HG03280 (cell line): Measurements from ENCODE around the gene SEPSECS.
A peak's percentile ranks its signal among the peaks of the same experiment; 100 is the strongest.

Source experiments
- ATAC-seq: cut with Tn5 transposase; IDR thresholded peaks from one replicate; pipeline ENCODE4 v1.9.1; 2021; ENCODE audit warnings: mild to moderate bottlenecking, moderate library complexity; ENCODE audit not compliant: unreplicated experiment

SEPSECS gene

DNA sequence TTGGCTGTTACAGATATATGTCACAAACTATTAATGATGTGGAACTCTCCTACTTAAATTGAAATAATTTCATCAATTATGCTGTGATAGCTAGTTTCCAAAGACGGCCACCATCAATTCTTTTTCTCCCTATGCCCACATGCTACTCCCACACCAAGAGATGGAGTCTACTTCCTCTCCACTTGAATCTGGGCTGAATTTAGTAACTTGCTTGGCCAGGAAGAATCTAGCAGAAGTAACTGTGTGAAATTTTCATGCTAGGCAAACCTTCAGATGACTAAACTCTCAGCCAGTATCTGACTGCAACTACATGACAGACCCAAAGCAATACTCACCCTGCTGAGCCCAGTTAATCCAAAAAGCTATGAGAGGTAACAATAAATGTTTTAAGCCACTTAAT is 3.2 kb downstream of the SEPSECS start:
- ATAC-seq, result no peak

DNA sequence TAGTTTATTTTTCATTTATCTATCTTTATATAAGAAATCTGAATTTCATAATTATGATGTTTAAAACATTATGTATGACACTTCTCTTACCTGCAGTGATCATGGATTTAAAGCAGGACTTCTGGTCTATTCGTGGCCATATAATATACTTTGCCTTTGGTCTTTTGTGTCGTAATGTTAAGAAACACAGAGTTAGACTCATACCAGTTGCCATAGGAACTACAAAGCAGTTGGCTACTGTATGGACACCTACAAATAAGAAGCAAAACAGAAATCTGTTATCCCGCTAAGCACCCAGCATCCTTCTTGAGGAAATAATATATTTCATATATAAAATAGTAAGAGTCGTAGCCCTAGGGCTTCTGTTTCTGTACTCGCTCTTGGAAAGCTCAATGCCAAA is 4.3 kb downstream of the SEPSECS start:
- no peak for ATAC-seq

DNA sequence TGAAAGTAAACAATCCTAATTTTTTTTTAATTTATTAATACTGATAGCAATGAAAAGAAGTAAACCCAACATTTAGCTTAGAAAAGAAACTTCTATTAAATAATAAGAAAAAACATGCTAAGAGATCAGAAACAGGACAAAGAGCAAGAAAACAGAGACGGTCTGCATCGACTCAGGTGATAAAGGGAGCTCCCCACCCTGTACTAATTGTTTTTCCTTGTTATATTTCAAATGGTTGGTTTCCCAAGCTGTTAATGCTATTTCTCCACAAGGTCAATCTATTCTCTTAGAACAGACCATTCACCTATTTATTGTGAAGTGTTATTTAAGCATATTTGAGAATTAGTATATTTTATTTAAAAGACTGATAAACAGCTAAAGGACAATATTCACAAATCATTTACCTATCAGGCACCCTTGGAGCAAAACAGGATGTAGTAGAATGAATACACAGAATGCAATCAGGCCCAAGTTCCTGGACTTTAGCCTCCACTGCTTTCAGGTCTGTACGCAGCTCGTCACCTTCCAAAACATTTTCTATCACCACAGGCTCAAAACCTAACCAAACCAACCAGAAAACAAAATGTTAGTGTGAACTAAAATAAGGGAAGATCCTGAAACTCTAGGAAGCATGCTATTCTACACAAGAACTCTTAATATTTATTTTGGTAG is 5.5 kb downstream of the SEPSECS start:
- no peak for ATAC-seq

DNA sequence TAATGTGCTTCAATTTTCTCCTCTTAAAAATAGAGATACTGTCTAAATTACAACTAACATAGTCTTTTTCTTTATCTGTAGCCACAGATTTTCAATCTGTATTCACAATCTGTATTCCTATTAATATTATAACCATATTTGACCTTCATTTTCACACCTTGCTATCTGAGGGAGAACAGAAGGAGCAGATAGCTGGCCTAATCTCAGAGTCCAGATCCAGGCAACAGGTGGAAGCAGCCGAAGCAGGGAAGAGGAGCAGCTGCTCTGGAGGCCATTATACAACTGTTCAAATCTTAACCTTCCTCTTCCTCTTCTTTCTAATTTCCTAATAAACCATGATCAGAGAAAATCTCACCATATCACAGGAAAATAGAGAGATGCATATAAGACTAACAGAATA is 14.2 kb downstream of the SEPSECS start:
- no peak for ATAC-seq

DNA sequence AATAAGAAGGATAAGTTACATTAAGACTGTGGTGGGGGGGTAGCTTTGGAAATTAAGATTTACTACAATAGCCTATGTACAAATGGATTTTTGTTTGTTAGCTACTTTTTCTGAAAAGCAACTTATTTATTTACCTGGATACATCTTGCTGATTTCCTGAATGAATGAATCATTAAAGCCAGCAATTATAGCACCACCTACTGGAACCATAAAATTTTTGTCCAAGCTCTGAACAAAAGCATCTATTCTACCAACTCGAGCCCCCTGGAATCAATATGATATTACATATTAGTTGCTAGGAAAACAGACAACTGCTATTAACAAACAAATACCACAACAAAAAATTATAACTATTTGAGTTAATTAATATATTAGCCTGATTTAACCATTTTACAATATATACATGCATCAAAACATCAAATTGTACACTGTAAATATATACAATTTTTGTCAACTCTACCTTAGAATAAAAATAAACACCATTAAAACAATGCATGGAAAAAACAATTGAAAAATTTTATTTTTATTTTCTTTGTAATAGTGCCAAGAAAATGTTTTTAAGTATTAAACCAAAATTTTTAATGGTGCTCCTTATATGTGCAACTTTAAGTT is 15.3 kb downstream of the SEPSECS start:
- ATAC-seq, result no peak

DNA sequence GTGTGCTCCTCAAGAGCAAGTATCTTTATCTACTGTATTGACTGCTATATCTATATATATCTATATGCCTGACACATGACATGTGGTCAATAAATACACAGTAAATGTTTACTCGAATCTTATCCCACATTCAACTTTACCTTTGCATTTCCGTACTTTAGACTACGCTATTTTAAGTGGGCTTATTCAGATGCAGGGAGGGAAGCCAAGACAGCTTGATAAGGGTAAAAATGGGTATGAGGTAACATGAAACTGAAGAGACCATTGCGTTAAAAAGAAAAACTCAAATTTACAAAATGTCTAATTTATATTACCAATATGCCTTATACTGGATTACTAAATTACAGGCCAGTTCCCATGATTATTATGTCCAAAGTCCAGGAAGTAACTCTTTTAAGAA is 17.8 kb downstream of the SEPSECS start:
- ATAC-seq, result no peak

DNA sequence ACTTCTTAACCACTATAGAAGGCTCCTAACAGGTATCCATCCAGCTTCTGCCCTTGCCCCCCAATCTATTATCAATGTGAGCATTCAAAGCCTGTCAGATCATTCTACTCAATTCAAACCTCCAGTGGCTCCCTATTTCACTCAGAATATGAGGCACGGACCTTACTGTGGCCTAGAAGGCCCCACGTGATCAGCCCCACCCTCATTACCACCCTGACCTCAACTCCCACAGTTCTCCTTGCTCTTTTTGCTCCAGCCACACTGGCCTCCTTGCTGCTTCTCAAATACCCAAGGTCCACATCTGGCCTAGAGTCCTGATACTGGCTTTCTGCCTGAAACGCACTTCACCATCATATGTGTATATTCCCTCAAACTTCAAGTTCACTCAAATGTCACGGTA is 18.7 kb downstream of the SEPSECS start:
- ATAC-seq, result no peak

DNA sequence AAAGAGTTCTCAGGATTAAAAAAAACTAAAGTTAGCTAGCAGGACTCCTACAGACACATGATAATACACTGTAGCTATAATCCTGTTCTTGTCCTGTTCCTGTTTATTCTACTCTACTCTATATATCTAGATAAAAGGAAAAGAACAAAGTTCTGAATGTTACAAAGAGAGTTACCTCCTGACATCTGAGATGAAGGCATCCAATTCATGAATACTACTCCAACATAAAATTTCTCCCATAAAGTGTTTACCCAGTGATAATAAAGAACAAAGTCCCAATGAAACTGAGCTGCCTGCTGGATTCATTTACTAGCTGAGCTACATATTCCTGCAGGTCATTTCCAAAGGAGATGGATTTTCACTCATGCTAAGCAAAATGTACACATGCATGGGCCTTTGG is 27.1 kb downstream of the SEPSECS start:
- no peak for ATAC-seq

DNA sequence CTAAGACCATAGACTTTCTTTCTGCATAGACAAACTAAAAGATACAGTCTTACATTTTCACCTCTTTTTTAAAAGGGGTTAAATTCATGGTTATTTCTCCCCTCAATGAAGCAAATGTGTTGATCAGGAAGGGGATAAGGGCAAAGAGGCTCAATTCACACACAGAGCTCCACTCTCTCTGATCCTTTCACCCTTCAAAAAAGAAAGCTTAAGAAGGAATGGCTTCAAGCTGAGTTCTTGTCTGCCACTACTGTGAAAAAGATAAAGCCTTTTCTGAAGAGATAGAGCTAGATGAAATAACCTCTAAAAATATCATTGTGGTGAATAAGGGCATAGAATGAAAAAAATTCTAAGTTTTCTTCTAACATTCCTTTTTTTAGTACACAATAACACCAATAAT is 28.3 kb downstream of the SEPSECS start:
- ATAC-seq, result no peak

DNA sequence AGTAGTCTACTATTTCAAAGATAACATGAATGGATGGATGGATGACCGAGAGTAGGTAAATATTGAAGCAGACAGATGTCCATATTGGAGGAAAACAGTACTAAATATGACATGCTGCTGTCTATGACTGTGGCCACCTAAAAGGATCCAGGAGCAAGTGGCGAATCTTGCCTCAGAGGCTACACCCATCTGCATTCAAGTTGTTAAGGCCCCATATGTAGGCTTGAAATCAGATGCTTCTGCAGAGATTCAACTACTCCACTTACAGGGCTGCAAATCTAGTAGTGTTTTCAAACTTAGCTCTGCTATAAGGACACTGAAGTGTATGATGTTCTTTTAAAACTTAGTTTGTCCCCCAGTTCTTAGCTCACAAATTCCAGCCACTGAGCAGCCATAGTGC is 28.9 kb downstream of the SEPSECS start:
- no peak for ATAC-seq

DNA sequence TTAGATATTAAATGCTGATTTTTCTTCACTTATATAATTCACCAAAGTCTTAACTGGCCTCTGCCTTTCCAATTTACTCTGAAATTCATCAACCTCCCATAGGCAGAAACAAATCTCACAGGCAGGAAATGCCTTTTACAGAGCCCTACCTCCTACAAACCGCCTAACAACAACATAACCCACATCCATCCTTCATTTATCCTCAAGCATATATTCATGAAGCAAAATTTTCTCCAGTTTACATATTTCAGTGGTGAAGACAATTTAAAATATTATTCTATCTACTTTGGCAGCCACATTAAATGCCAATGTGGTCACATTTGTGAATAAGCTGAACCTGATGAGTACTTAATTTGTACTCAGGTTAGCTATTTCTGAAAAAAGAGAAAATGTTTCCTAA is 30.3 kb downstream of the SEPSECS start:
- no peak for ATAC-seq

DNA sequence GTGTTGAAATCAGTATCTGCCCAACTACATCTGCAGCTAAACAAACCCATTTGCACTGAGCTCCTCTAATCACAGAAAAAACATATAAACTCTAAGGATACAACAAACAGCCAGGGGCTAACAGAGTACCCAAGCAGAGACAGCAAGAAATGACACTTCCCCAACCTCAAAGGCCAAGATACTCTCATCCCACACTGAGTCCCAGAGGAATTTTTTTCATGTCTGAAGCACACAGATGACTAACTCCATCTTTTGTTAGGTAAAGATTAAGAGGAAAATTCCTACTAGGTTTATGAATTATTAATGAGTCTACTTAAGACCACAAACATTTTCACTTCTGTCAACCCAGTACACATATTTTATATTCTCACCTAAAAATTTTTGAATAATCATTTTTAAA is 31.6 kb downstream of the SEPSECS start:
- ATAC-seq, result no peak

DNA sequence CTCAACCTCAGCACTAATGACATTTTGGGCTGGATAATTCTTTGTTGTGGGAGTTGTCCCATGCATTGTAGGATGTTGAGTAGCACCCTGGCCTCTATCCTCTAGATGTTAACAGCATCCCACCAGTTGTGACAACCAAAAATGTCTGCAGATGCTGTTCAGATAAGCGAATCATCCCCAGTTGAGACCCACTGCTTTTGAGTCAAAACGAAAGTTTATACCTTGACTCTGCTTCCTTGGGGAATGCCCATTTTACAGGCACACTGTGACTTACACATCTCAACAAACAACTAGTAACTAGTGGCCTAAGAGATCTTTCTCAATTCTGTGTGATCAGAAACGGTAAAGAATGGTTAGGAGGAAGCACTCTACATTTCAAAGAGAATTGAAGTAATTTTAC is 37.0 kb downstream of the SEPSECS start:
- peak; percentile 89 for ATAC-seq

DNA sequence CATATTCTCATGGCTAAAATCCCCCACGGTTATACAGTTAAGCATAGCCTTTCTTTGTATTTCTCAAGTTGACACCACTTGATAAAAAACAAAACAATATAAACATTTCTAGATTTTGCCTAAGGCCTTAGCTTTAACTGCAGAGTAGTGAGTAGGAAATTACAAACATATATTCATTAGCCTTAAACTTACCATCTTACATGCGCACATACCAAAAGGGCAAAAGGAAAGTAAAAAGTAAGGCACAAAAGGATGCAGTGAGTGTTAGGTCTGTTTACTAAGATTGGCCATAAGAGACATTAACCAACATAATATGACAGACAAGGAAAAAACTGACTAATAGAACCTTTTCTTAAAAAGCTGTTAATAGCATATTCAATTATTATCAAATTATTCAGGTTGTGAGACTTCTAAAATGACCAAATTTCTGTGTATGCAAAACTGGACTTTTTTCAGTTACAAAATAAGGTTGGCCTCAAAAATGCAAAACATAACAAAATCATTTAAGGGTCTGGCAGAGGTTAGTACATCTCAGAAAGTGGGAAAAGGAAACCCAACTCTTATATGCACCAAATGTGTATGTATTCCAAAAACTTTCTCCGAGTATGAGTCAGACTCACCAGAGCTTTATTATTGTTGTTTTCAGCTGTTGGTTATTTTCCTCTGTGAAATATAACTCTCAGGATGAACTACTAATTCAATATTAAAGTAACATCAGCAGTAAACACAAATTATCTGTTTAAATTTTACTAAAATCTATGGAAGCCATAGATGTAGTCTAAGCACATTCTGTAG is 39.9 kb downstream of the SEPSECS start:
- ATAC-seq, result no peak

DNA sequence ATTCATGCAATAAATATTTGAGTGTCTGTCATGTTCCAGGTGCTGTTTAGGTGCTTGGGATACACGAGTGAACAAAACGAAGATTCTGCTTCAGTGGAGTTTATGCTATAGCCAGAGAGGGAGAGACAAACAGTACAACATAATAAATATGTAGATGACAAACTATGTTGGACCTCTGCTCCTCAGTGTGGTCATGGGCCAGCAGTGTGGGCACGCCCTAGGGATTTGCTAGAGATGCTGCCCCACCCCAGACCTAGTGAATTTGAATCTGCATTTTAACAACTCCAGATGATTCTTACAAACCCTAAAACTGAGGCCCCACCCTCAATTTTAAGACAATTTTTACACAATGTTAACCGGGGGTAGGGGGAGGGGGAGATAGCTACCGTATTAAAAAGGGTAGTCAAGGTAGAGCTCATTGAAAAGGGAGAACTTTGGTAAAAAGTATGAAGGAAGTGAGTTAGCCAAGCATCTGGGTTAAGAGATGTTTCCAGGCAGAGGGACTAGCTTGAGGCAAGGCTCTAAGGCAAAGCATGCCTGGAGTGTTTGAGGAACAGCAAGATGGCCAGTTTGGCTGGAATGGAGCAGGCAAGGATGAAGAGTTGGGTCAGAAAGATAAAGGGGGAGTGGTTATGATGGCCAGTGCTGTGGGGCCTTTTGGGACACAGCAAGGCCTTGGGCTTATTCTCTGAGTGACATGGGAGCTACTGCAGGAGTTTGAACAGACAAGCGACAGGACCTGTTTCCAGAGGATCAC is 42.4 kb downstream of the SEPSECS start:
- no peak for ATAC-seq

DNA sequence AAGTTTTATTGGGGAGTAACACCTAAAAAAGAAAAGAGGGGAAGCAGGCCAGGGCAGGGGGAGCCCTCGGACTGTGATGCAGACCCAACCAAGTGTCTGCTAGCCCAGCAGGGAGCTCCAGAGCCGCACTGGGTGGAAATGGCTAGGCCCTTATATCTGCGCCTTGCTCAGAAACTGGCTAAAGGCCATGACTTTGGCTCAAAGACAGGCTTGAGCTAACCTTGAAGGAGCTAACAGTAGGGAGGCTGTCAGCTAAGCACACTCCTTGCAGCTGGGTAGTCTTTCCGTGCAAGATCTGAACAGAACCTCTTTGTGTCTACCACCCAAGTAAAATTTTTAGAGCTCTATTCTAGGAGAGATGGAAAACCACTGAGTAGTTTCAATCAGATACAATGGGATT is 43.0 kb downstream of the SEPSECS start:
- no peak for ATAC-seq

DNA sequence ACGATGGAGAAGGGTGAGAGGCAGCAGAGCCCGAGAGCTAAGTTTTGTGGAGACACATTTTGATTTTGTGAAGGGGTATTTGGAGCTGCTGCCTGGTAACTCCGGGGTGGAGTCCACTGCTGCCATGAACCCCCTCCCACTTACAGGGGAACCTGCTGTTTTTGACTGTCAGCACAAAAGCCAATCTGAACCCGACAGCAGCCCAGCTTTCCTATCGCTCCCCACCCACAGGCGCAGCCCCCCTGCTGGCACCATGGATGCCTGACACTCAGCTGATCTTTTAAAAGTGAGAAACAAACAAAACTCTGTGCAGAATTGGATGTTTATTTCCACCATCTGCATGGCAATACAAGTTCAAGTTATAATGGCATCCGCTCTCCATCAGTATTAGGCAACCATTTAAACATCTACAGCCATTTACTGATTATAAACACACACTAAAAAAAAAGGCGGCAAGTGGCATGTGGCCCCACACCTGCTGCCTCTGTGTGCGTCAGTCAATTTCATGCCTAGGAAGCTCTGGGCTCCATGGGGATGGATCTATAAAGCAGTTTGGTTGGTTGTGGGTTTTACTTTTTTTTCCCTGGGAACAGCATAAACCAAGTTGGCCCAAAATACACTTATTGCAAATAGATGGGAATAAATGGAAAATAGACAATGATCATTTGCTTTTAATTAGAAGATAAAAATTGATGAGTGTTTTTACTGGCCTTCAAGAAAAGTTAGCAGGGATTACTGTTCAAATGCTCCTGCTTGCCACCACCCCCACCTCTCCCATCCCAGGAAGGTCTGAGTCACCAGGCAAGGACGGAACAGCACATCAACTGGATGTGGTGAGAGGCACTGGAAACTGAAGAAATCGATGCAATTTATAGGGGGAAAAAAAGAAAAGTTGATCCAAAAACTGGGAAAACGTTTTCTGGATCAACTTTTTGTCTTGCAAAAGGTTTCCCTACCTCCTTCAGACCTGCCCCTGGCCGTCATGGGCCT is 46.0 kb downstream of the SEPSECS start:
- no peak for ATAC-seq

DNA sequence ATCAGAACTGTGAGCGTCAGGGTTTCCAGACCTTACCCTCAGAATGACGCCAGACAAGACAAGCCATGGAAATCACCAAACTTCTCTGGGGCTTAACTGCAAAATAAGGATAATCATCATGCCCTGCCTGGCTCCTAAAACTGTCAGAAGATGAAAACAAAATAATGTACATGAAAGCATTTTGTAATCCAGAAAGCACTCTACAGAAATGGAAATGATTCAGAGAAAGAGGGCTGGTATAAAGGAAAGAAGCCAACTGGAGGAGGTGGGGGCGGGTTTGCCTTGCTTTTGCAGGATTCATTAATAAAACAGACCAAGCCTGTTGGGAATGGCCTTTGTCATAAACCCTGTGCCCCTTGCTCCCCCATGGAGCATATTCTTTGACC is 47.3 kb downstream of the SEPSECS start:
- no peak for ATAC-seq

DNA sequence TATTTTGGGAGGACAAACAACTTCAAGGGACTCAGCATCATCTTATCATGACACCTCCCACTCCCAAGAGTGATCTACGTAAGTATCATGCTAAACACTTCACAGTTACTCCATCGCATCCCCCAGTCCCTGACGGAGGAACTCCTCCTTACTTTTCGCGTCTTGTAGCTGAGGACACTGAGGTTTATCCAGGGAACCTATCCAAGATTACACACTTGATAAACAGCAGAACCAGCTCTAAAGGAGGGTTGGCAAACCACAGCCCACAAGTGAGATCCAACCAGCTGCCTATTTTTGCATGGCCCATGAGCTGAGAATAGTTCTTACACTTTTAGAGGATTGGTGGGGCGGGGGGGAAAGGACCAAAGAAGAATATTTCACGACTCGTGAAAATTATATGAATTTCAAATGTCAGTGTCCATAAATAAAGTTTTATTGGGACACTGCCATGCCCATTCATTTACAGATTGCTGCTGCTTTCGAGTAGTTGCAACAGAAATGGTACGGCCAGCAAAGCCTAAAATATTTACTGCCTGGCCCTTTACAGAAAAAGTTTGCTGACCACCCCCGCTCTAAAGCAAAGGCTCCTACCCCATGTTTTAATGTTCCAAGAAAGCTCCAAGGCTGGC is 47.8 kb downstream of the SEPSECS start:
- ATAC-seq, result no peak

DNA sequence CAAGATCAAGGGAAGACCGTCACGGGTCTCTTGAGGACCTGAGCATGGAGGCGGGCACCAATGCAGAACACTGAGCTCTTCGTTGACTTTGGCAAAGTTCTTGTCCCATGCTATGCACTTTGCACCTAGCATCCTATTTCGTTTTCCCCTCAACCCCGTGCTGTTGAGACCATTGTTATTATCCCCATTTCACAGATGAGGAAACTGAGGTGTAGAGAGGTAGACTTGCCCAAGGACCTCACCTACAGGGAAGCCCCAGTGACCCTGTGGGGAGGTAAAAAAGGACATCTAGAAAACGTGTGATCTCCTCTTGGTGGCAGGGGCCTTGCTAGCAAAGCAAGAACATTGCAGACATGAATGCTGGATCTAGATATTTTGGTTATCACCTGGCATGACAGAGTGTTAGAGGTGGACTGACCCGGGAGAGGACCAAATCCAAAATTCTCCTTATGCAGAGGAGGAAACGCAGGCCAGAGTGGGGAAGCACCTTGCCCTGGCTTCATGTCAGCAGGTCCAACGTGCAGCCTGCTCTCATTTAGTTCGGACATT is 48.5 kb downstream of the SEPSECS start:
- ATAC-seq, result no peak
